ENCODE data around the gene PEAK1. TPM values are rescaled to one million over a fixed set of nuclear protein-coding genes. Genes with fewer than 3 reads are reported as not detected.

The PEAK1 gene
- total and polyA plus RNA-seq, 2 experiments from 2014 or later = 7.8 to 34.1 TPM

DNA sequence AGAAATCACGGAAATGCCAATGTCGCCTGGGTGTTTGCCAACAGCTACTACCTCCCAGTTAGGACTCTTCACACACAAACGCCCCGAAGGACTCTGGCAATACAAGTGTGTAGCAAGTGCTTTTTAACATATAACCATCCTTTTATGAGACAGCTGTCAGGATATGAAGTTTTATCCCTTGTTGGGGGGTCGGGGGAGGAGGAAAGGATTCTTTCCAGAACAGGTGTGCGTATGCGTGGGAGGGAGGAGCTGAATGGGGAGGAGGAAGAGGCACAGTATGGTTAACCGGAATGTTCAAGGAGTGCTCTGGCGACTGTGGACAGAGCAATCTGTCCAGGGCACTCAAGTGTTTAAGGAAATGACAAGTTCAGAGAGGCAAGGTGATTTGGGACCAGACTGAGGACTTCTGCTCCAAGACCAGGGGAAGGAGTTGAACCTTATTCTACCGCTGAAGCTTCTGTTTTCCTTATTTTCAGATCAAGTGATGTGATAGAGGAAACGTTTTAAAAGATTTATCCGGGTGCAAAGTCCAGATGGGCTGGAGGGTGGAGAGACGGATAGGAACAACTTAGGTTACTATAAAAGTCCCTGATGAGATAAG lies 350.3 kb downstream of the PEAK1 start (continued):
- no peak for TF ChIP-seq ZNF462 (CRISPR knock-in tag; IDR thresholded peaks at IDR 0.05)

DNA sequence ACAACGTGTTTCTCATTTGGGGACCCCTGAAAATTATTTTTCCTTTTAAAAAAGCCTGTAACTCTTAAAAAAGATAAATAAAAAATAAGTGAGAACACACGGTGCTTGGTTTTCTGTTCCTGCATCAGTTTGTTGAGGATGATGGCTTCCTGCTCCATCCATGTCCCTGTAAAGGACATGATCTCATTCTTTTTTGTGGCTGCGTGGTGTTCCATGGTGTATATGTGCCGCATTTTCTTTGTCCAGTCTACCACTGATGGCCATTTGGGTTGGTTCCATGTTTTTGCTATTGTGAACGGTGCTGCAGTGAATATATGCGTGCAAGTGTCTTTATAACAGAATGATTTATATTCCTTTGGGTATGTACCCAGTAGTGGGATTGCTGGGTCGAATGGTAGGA lies 351.3 kb downstream of the PEAK1 start:
- H3K4me3 Mint-ChIP-seq = no peak overlapping the region
- peaks cover 26% of the 10 kb centered on the region for H3K4me1 Mint-ChIP-seq
- Histone ChIP-seq H3K79me2 (replicated peaks; ENCODE audit: insufficient read depth) (peaks cover 65% of the 10 kb centered on the region), H3K27me3 (ENCODE audit: insufficient read depth) (peaks cover 11% of the 10 kb centered on the region), H3F3A (replicated peaks; ENCODE audit: low read depth) (no peaks in the 10 kb centered on the region), H3K4me1 (ENCODE audit: insufficient read depth) (peaks cover 14% of the 10 kb centered on the region), H2AFZ (no peak overlapping the region), H3K27ac (ENCODE audit: low read depth) (no peak overlapping the region), H3K36me3 (ENCODE audit: insufficient read depth) (no peaks in the 10 kb centered on the region), H4K20me1 (replicated peaks; ENCODE audit: insufficient read depth) (peaks cover 22% of the 10 kb centered on the region), H3K4me3 (no peak overlapping the region), H3K4me2 (no peak overlapping the region), H3K9me2 (ENCODE audit: insufficient read depth) (no peaks in the 10 kb centered on the region)
- peaks cover 1% of the 10 kb centered on the region for H3K27me3 Mint-ChIP-seq (ENCODE audit: insufficient read depth, low read depth, poor library complexity)
- DNase-seq (ENCODE audit: low spot score) (no peak), ATAC-seq (no peak)
- H3K27ac Mint-ChIP-seq = no peak overlapping the region
- no peaks in the 10 kb centered on the region for H3K9me3 Mint-ChIP-seq
- H3K36me3 Mint-ChIP-seq (ENCODE audit: low read depth) = no peaks in the 10 kb centered on the region
- TF ChIP-seq ZNF114 (CRISPR knock-in tag; IDR thresholded peaks at IDR 0.05) (no peak), CREB1 (CRISPR knock-in tag; IDR thresholded peaks at IDR 0.05; ENCODE audit: low read depth) (no peak), EZH2 (IDR thresholded peaks at IDR 0.05; ENCODE audit: low read depth, unreplicated experiment) (no peak), NANOG (IDR thresholded peaks at IDR 0.05; ENCODE audit: borderline replicate concordance) (no peak), EZH2phosphoT487 (IDR thresholded peaks at IDR 0.05; ENCODE audit: unreplicated experiment) (no peak), JUNB (IDR thresholded peaks at IDR 0.05; ENCODE audit: unreplicated experiment) (no peak), CTCF (conservative IDR thresholded peaks at IDR 0.05; ENCODE audit: low read depth in 2 of 2) (no peak), ZNF331 (CRISPR knock-in tag; IDR thresholded peaks at IDR 0.05; ENCODE audit: low read depth) (no peak)
- TF ChIP-seq, protein P1, sequence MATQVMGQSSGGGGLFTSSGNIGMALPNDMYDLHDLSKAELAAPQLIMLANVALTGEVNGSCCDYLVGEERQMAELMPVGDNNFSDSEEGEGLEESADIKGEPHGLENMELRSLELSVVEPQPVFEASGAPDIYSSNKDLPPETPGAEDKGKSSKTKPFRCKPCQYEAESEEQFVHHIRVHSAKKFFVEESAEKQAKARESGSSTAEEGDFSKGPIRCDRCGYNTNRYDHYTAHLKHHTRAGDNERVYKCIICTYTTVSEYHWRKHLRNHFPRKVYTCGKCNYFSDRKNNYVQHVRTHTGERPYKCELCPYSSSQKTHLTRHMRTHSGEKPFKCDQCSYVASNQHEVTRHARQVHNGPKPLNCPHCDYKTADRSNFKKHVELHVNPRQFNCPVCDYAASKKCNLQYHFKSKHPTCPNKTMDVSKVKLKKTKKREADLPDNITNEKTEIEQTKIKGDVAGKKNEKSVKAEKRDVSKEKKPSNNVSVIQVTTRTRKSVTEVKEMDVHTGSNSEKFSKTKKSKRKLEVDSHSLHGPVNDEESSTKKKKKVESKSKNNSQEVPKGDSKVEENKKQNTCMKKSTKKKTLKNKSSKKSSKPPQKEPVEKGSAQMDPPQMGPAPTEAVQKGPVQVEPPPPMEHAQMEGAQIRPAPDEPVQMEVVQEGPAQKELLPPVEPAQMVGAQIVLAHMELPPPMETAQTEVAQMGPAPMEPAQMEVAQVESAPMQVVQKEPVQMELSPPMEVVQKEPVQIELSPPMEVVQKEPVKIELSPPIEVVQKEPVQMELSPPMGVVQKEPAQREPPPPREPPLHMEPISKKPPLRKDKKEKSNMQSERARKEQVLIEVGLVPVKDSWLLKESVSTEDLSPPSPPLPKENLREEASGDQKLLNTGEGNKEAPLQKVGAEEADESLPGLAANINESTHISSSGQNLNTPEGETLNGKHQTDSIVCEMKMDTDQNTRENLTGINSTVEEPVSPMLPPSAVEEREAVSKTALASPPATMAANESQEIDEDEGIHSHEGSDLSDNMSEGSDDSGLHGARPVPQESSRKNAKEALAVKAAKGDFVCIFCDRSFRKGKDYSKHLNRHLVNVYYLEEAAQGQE (IDR thresholded peaks at IDR 0.05; ENCODE audit: unreplicated experiment) = no peak
- TF ChIP-seq, protein P2, sequence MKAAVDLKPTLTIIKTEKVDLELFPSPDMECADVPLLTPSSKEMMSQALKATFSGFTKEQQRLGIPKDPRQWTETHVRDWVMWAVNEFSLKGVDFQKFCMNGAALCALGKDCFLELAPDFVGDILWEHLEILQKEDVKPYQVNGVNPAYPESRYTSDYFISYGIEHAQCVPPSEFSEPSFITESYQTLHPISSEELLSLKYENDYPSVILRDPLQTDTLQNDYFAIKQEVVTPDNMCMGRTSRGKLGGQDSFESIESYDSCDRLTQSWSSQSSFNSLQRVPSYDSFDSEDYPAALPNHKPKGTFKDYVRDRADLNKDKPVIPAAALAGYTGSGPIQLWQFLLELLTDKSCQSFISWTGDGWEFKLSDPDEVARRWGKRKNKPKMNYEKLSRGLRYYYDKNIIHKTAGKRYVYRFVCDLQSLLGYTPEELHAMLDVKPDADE (IDR thresholded peaks at IDR 0.05) = no peak
